ENCODE data around the gene ATP2B3. TPM values are rescaled to one million over a fixed set of nuclear protein-coding genes. Genes with fewer than 3 reads are reported as not detected.

Gene ATP2B3
- total and polyA plus RNA-seq, 9 of the 15 experiments (the other 6 are each of a cell fraction or from before 2014, with no cell fraction given) = 0.04 TPM; not detected in 8

GRCh38 chrX:153470411-153471363, 46.8 kb upstream of the ATP2B3 start, which contains the start of gene HAUS7 (continued):
- no peak for TF ChIP-seq CHD7 (IDR thresholded peaks at IDR 0.05; ENCODE audit: low read depth, low read length)
- TF ChIP-seq POLR2A (conservative IDR thresholded peaks at IDR 0.05) = peak; percentile 67
- TF ChIP-seq MYC (IDR thresholded peaks at IDR 0.05; ENCODE audit: low read depth, low read length) = no peak
- TF ChIP-seq MYC (CRISPR knock-in tag; IDR thresholded peaks at IDR 0.05; ENCODE audit: borderline replicate concordance, low read depth) = no peak
- TF ChIP-seq ZNF133 (CRISPR knock-in tag; IDR thresholded peaks at IDR 0.05) = no peak
- no peak for TF ChIP-seq NR4A1 (CRISPR knock-in tag; IDR thresholded peaks at IDR 0.05)
- no peak for TF ChIP-seq NR4A1 (tag; IDR thresholded peaks at IDR 0.05)
- no peak for TF ChIP-seq KAT2B (IDR thresholded peaks at IDR 0.05; ENCODE audit: low read depth, low read length)
- TF ChIP-seq ZNF584 (CRISPR knock-in tag; IDR thresholded peaks at IDR 0.05; ENCODE audit: low read depth) = no peak
- no peak for TF ChIP-seq ZNF277 (CRISPR knock-in tag; IDR thresholded peaks at IDR 0.05; ENCODE audit: borderline replicate concordance)
- TF ChIP-seq MXD1 (CRISPR knock-in tag; IDR thresholded peaks at IDR 0.05; ENCODE audit: borderline replicate concordance, poor library complexity, severe bottlenecking) = no peak
- no peak for TF ChIP-seq SLC30A9 (CRISPR knock-in tag; IDR thresholded peaks at IDR 0.05)
- TF ChIP-seq CC2D1A (IDR thresholded peaks at IDR 0.05) = peak; percentile 76
- no peak for TF ChIP-seq ZNF12 (CRISPR knock-in tag; IDR thresholded peaks at IDR 0.05)
- TF ChIP-seq RAD51 (IDR thresholded peaks at IDR 0.05; ENCODE audit: borderline replicate concordance, low read depth) = no peak

All from K562 (cell line).